Thyroid gland (tissue), 4 donors: ENCODE data around the gene CNTN1.

Experiments
- CTCF ChIP-seq, 6 experiments: fragments of 200-600 bp in 3 of 6; fragments of 450-650 bp in 3 of 6; sonication (generic) in 3 of 6; IDR thresholded peaks; one replicate each; pipeline ENCODE4 v1.5.1; 2016 to 2019; ENCODE audit warnings: antibody characterized with exemption in 6 of 6, mild to moderate bottlenecking in 2 of 6, inconsistent platforms in 1 of 6, moderate library complexity in 1 of 6
- POLR2A ChIP-seq, 2 donors: fragments of 450-650 bp; IDR thresholded peaks; one replicate each; pipeline ENCODE4 v1.6.1; 2017; ENCODE audit warnings: antibody characterized with exemption in 2 of 2, mild to moderate bottlenecking in 2 of 2, moderate library complexity in 1 of 2

- TF ChIP-seq CTCF (IDR thresholded peaks at IDR 0.05) (no peak), POLR2A (IDR thresholded peaks at IDR 0.05) (no peak)
Measured at GRCh38 chr12:40829738-40830144, 137.5 kb downstream of the CNTN1 start.
